Fibroblast of the aortic adventitia (primary cell): ENCODE data around the gene SNX12. TPM values are rescaled to one million over a fixed set of nuclear protein-coding genes. Genes with fewer than 3 reads are reported as not detected.

Source experiments
- DNase-seq: peaks from one replicate; pipeline ENCODE4 v3.0.0-alpha.2; 2010; ENCODE audit warnings: low read depth
- H3K4me3 ChIP-seq: 2 replicates; pipeline ENCODE4 v1.5.1; 2011; ENCODE audit warnings: low read depth, mild to moderate bottlenecking, control low read depth, low read length, moderate library complexity
- total RNA-seq: library from RNA; depleted of rRNA; stranded (reverse); fragments of >200 nt; gene quantifications from 2 replicates; pipeline ENCODE4 v1.2.3, GENCODE V29; 2012; ENCODE audit warnings: low replicate concordance
- TF ChIP-seq, protein P1 (sequence below): IDR thresholded peaks from 2 replicates; pipeline ENCODE4 v1.5.1; 2011; ENCODE audit warnings: mild to moderate bottlenecking, low read length, control low read depth, inconsistent platforms; ENCODE audit not compliant: insufficient read depth

Gene SNX12
- total RNA-seq, 1 donor, result 61.7 TPM

DNA sequence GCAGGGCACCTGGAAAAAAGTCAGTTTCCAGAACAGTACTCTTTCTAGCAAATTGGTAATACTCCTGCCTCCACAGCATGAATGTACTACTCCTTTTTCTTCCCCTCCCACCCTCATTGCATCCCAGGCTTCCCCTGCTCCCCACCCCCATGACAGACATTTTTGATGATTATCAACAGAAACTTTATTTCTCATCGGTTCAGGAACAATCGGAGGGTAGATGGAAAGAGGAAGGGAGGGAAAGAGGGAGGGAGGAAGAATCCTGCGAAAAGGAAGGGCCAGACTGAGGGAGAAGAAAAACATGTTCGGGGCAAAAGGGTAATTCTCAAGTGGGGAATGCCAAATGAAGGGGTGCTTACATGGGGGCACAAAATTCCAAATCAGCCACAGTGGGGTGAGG is 39.1 kb upstream of the SNX12 start:
- no peak for DNase-seq
- no peak overlapping the region for H3K4me3 ChIP-seq
- TF ChIP-seq, protein P1, sequence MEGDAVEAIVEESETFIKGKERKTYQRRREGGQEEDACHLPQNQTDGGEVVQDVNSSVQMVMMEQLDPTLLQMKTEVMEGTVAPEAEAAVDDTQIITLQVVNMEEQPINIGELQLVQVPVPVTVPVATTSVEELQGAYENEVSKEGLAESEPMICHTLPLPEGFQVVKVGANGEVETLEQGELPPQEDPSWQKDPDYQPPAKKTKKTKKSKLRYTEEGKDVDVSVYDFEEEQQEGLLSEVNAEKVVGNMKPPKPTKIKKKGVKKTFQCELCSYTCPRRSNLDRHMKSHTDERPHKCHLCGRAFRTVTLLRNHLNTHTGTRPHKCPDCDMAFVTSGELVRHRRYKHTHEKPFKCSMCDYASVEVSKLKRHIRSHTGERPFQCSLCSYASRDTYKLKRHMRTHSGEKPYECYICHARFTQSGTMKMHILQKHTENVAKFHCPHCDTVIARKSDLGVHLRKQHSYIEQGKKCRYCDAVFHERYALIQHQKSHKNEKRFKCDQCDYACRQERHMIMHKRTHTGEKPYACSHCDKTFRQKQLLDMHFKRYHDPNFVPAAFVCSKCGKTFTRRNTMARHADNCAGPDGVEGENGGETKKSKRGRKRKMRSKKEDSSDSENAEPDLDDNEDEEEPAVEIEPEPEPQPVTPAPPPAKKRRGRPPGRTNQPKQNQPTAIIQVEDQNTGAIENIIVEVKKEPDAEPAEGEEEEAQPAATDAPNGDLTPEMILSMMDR, result no peak

DNA sequence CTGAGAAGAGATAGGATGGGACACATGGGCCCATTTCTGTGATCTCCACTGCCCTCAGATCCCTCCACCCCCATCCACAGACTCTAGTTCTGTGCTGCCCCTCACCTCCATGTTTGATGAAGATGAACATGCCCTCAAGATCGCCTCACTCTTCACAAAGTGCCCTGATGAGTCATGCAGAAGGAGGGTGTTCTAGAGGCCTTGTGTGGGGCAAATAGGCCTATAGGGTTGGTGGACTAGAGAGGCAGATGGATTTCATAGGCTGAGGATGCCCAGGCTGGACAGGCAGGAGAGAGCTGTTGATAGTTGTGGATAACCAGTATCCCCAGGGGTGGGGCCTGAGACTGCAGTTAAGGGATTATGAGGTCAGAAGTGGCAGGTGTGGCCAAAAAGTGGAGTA is 38.3 kb upstream of the SNX12 start, which contains the start of gene CXorf65:
TSS of gene CXorf65 (minus strand) at position 314 of the 400 bp plus-strand sequence. CDS start at position 130, 184 bp downstream.
- TF ChIP-seq, protein P1, result no peak
- no peak within 1 kb of the TSS for H3K4me3 ChIP-seq
- no peak for DNase-seq

DNA sequence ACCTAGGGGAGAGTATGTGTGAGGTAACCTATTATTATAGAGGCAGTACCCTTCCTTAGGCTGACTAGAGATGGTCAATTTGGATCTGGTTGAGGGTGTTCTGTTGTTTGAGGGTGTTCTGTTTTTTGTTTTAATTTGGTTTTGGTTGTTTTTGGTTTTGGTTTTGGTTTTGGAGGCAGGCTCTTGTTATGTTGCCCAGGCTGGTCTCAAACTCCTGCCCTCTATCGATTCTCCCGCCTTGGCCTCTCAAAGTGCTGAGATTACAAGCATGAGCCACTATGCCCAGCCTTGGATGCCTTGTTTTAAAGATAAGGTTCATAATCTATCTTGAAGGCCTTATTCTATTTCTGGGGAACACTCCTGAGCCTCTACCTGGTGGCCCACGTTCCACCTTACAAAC is 37.5 kb upstream of the SNX12 start:
- no peak overlapping the region for H3K4me3 ChIP-seq
- DNase-seq, result no peak
- TF ChIP-seq, protein P1, result no peak

DNA sequence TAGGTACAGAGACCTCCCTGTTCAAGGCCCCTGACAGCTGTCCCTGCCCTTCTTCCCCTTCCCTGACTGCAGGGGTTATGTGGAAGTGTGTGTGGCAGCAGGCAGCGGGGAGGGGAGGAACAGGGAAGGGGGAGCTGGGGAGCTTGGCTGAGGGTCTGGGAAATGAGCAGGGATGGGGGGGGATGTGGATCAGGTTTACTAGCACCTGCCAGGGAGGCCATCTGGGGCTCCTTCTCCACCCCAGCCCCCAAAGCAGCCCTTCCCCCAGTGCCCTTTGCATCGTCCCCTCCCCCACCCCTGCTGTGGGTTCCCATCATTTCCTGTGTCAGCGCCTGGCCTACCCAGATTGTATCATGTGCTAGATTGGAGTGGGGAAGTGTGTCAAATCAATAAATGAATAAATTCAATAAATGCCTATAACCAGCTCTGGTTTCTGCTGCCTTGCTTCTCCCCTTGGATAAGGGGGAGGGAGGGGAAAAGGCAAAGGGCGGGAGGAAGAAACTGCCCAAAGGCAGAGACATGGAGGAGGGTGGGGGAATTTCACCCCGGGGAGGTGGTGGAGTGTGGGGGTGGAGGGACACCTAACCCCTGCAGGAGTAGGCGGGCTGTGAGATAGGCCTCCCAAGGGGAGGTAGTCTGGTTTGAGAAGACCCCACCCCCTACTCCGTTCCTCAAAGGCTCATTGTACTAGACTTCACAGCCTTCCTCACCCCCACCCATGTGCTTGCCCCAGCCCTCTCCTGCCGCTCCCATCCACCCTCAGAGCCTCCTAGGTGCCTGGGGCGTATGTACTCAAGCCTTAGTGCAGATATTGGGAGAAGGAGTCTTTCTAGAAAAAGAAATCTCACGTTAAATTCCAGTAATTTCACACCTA is 35.2 kb upstream of the SNX12 start:
- H3K4me3 ChIP-seq, result no peak overlapping the region
- TF ChIP-seq, protein P1, result no peak
- no peak for DNase-seq

DNA sequence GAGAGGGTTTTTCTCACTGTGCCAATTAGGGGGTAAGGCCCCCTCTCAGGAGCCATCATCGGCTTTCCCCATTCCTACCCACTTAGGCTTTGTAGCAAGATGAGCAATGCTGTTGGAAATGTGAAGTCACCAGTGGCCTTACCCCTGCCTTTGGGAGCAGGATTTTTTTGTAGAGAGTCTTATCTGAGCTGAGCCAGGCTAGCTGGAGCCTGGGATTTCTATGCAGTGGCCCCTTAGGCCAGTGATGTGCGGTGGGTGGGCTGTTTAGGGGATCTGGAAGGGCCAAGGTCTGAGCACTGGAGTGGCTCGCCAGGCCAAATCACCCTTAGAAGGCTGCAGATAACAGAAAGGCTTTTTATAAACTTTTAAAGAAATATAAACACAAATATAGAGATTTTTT is 34.2 kb upstream of the SNX12 start:
- H3K4me3 ChIP-seq, result no peak overlapping the region
- DNase-seq, result no peak
- TF ChIP-seq, protein P1, result no peak

DNA sequence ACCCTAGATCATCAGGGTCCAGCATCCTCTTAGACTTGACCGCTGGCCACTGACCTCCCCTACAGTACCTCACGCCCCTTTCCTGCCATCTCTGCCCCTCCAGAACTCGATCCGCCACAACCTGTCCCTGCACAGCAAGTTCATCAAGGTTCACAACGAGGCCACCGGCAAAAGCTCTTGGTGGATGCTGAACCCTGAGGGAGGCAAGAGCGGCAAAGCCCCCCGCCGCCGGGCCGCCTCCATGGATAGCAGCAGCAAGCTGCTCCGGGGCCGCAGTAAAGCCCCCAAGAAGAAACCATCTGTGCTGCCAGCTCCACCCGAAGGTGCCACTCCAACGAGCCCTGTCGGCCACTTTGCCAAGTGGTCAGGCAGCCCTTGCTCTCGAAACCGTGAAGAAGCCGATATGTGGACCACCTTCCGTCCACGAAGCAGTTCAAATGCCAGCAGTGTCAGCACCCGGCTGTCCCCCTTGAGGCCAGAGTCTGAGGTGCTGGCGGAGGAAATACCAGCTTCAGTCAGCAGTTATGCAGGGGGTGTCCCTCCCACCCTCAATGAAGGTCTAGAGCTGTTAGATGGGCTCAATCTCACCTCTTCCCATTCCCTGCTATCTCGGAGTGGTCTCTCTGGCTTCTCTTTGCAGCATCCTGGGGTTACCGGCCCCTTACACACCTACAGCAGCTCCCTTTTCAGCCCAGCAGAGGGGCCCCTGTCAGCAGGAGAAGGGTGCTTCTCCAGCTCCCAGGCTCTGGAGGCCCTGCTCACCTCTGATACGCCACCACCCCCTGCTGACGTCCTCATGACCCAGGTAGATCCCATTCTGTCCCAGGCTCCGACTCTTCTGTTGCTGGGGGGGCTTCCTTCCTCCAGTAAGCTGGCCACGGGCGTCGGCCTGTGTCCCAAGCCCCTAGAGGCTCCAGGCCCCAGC is 32.7 kb upstream of the SNX12 start:
- TF ChIP-seq, protein P1, result no peak
- H3K4me3 ChIP-seq, result no peak overlapping the region
- no peak for DNase-seq
